HepG2 (cell line): Measurements from ENCODE around the gene STMN3. TPM values are rescaled to one million over a fixed set of nuclear protein-coding genes. Genes with fewer than 3 reads are reported as not detected.

Source experiments
- DPF2 ChIP-seq: sonication (generic); formaldehyde crosslinking; IDR thresholded peaks from 2 replicates; pipeline ENCODE4 v1.4.0; 2020; ENCODE audit warnings: mild to moderate bottlenecking, low read depth, missing genetic modification reagents, borderline replicate concordance
- FOSL1 ChIP-seq: sonication (generic); formaldehyde crosslinking; IDR thresholded peaks from 2 replicates; pipeline ENCODE4 v1.9.0; 2021; ENCODE audit warnings: missing genetic modification reagents, borderline replicate concordance
- FOXJ3 ChIP-seq: sonication (generic); formaldehyde crosslinking; IDR thresholded peaks from 2 replicates; pipeline ENCODE4 v1.4.0; 2020; ENCODE audit warnings: missing genetic modification reagents, mild to moderate bottlenecking, borderline replicate concordance
- GRHL1 ChIP-seq: sonication (generic); formaldehyde crosslinking; conservative IDR thresholded peaks from 2 replicates; pipeline ENCODE4 v1.8.0; 2022; ENCODE audit warnings: missing genetic modification reagents
- HMGA1 ChIP-seq: sonication (generic); formaldehyde crosslinking; conservative IDR thresholded peaks from 2 replicates; pipeline ENCODE4 v1.4.0; 2020; ENCODE audit warnings: missing genetic modification reagents
- IKZF4 ChIP-seq: sonication (generic); formaldehyde crosslinking; IDR thresholded peaks from 2 replicates; pipeline ENCODE4 v1.5.1; 2020; ENCODE audit warnings: borderline replicate concordance, mild to moderate bottlenecking, low read depth, missing genetic modification reagents; ENCODE audit errors: not compliant biosample characterization
- MBNL3 ChIP-seq: fragments of 250-450 bp; sonication (Bioruptor Pico); conservative IDR thresholded peaks from 2 replicates; pipeline ENCODE4 v1.8.0; 2022; ENCODE audit warnings: mild to moderate bottlenecking, inconsistent platforms
- PITX1 ChIP-seq: sonication (generic); formaldehyde crosslinking; IDR thresholded peaks from 2 replicates; pipeline ENCODE4 v1.5.1; 2020; ENCODE audit warnings: mild to moderate bottlenecking, missing genetic modification reagents
- RORA ChIP-seq: sonication (generic); formaldehyde crosslinking; IDR thresholded peaks from 2 replicates; pipeline ENCODE4 v1.5.0; 2020; ENCODE audit warnings: mild to moderate bottlenecking, missing genetic modification reagents, moderate library complexity
- THAP11 ChIP-seq: IDR thresholded peaks from 2 replicates; pipeline ENCODE4 v1.6.1; 2016; ENCODE audit warnings: missing biosample characterization, missing genetic modification reagents
- YY1 ChIP-seq: IDR thresholded peaks from 2 replicates; pipeline ENCODE4 v1.6.1; 2011; ENCODE audit warnings: low read length, low read depth, moderate library complexity, mild to moderate bottlenecking; ENCODE audit not compliant: insufficient read depth, insufficient replicate concordance
- ZFP41 ChIP-seq: sonication (generic); formaldehyde crosslinking; IDR thresholded peaks from 2 replicates; pipeline ENCODE4 v1.4.0; 2020; ENCODE audit warnings: mild to moderate bottlenecking, missing genetic modification reagents, borderline replicate concordance
- ZNF143 ChIP-seq: sonication (generic); formaldehyde crosslinking; IDR thresholded peaks from 2 replicates; pipeline ENCODE4 v1.4.0; 2020; ENCODE audit warnings: missing genetic modification reagents
- ZNF354B ChIP-seq: sonication (generic); formaldehyde crosslinking; IDR thresholded peaks from 2 replicates; pipeline ENCODE4 v1.8.0; 2022; ENCODE audit warnings: mild to moderate bottlenecking, missing genetic modification reagents
- ZNF549 ChIP-seq: sonication (generic); formaldehyde crosslinking; IDR thresholded peaks from 2 replicates; pipeline ENCODE4 v1.5.0; 2020; ENCODE audit warnings: missing genetic modification reagents
- ZNF749 ChIP-seq: sonication (generic); formaldehyde crosslinking; IDR thresholded peaks from 2 replicates; pipeline ENCODE4 v1.8.0; 2022; ENCODE audit warnings: mild to moderate bottlenecking, missing genetic modification reagents, moderate library complexity, borderline replicate concordance
- ZNF788 ChIP-seq: sonication (generic); formaldehyde crosslinking; IDR thresholded peaks from 2 replicates; pipeline ENCODE4 v1.5.0; 2020; ENCODE audit warnings: mild to moderate bottlenecking, missing genetic modification reagents, borderline replicate concordance
- polyA plus RNA-seq, 8 experiments: library from polyadenylated mRNA; depleted of rRNA in 3 of 8; stranded (reverse) in 7 of 8; unstranded in 1 of 8; fragments of >200 nt; fragmentation: Illumina TruSeq in 4 of 8; extraction: Trizol in 4 of 8; gene quantifications; 2 replicates each; pipeline versions ENCODE4 v1.2.1 to v1.2.3, GENCODE V29; 2011 to 2016; ENCODE audit warnings: low read depth in 4 of 8, missing spikeins in 1 of 8, mixed read lengths in 1 of 8; ENCODE audit not compliant: insufficient read depth in 1 of 8
- total RNA-seq, 5 experiments: library from RNA; depleted of rRNA; stranded (reverse); fragments of >200 nt; fragmentation: Illumina TruSeq; extraction: Trizol; gene quantifications; 2 replicates each; pipeline ENCODE4 v1.2.3, GENCODE V29; 2016; ENCODE audit warnings: low read depth in 1 of 5
- TF ChIP-seq, protein P1 (sequence below): sonication (generic); formaldehyde crosslinking; IDR thresholded peaks from 2 replicates; pipeline ENCODE4 v1.4.0; 2020; ENCODE audit warnings: missing genetic modification reagents
- TF ChIP-seq, protein P2 (sequence below): sonication (generic); formaldehyde crosslinking; IDR thresholded peaks from 2 replicates; pipeline ENCODE4 v1.4.0; 2020; ENCODE audit warnings: missing genetic modification reagents
- TF ChIP-seq, protein P3 (sequence below): IDR thresholded peaks from 2 replicates; pipeline ENCODE4 v1.6.1; 2016; ENCODE audit warnings: low read depth

STMN3 gene
- total and polyA plus RNA-seq, 2 of the 13 experiments (the other 11 are each of a cell fraction or from before 2014, with no cell fraction given) = 21.0 to 48.3 TPM

GRCh38 chr20:63624486-63624885, 28.7 kb downstream of the STMN3 start (continued):
- TF ChIP-seq, protein P1, sequence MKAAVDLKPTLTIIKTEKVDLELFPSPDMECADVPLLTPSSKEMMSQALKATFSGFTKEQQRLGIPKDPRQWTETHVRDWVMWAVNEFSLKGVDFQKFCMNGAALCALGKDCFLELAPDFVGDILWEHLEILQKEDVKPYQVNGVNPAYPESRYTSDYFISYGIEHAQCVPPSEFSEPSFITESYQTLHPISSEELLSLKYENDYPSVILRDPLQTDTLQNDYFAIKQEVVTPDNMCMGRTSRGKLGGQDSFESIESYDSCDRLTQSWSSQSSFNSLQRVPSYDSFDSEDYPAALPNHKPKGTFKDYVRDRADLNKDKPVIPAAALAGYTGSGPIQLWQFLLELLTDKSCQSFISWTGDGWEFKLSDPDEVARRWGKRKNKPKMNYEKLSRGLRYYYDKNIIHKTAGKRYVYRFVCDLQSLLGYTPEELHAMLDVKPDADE (CRISPR knock-in tag) = no peak
- no peak for TF ChIP-seq MBNL3 (CRISPR knock-in tag)
- TF ChIP-seq ZNF549 (CRISPR knock-in tag) = no peak
- TF ChIP-seq ZNF143 (CRISPR knock-in tag) = peak; percentile 14; the same call in 1 of the 2 replicates
- TF ChIP-seq FOSL1 (CRISPR knock-in tag) = no peak
- no peak for TF ChIP-seq IKZF4
- TF ChIP-seq PITX1 (CRISPR knock-in tag) = peak; percentile 46; the same call in 1 of the 2 replicates
- TF ChIP-seq YY1 = no peak
- TF ChIP-seq RORA (CRISPR knock-in tag) = no peak
- TF ChIP-seq ZNF749 (CRISPR knock-in tag) = no peak
- no peak for TF ChIP-seq ZFP41 (CRISPR knock-in tag)
- TF ChIP-seq, protein P2, sequence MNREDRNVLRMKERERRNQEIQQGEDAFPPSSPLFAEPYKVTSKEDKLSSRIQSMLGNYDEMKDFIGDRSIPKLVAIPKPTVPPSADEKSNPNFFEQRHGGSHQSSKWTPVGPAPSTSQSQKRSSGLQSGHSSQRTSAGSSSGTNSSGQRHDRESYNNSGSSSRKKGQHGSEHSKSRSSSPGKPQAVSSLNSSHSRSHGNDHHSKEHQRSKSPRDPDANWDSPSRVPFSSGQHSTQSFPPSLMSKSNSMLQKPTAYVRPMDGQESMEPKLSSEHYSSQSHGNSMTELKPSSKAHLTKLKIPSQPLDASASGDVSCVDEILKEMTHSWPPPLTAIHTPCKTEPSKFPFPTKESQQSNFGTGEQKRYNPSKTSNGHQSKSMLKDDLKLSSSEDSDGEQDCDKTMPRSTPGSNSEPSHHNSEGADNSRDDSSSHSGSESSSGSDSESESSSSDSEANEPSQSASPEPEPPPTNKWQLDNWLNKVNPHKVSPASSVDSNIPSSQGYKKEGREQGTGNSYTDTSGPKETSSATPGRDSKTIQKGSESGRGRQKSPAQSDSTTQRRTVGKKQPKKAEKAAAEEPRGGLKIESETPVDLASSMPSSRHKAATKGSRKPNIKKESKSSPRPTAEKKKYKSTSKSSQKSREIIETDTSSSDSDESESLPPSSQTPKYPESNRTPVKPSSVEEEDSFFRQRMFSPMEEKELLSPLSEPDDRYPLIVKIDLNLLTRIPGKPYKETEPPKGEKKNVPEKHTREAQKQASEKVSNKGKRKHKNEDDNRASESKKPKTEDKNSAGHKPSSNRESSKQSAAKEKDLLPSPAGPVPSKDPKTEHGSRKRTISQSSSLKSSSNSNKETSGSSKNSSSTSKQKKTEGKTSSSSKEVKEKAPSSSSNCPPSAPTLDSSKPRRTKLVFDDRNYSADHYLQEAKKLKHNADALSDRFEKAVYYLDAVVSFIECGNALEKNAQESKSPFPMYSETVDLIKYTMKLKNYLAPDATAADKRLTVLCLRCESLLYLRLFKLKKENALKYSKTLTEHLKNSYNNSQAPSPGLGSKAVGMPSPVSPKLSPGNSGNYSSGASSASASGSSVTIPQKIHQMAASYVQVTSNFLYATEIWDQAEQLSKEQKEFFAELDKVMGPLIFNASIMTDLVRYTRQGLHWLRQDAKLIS = no peak
- TF ChIP-seq, protein P3, sequence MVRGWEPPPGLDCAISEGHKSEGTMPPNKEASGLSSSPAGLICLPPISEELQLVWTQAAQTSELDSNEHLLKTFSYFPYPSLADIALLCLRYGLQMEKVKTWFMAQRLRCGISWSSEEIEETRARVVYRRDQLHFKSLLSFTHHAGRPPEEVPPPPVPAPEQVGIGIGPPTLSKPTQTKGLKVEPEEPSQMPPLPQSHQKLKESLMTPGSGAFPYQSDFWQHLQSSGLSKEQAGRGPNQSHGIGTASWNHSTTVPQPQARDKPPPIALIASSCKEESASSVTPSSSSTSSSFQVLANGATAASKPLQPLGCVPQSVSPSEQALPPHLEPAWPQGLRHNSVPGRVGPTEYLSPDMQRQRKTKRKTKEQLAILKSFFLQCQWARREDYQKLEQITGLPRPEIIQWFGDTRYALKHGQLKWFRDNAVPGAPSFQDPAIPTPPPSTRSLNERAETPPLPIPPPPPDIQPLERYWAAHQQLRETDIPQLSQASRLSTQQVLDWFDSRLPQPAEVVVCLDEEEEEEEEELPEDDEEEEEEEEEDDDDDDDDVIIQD (CRISPR knock-in tag) = no peak
- TF ChIP-seq THAP11 (CRISPR knock-in tag) = 0 out of 2 replicates have a peak, but pooled peaks have one; percentile 19
- TF ChIP-seq DPF2 (CRISPR knock-in tag) = 0 out of 2 replicates have a peak, but pooled peaks have one; percentile 30
- TF ChIP-seq ZNF788 (CRISPR knock-in tag) = 0 out of 2 replicates have a peak, but pooled peaks have one; percentile 28
- no peak for TF ChIP-seq ZNF354B (CRISPR knock-in tag)
- no peak for TF ChIP-seq HMGA1 (CRISPR knock-in tag)
- no peak for TF ChIP-seq FOXJ3
- no peak for TF ChIP-seq GRHL1
